ENCODE results near the gene AIMP1. TPM values are rescaled to one million over a fixed set of nuclear protein-coding genes. Genes with fewer than 3 reads are reported as not detected.
"Not testable (repeated sequence)": the region's sequence is repeated elsewhere in the genome, so short reads cannot be mapped to it uniquely, and the experiment has no call there.

Gene AIMP1
- total RNA-seq, 2 experiments from 2014 or later = 47.1 to 58.0 TPM

DNA sequence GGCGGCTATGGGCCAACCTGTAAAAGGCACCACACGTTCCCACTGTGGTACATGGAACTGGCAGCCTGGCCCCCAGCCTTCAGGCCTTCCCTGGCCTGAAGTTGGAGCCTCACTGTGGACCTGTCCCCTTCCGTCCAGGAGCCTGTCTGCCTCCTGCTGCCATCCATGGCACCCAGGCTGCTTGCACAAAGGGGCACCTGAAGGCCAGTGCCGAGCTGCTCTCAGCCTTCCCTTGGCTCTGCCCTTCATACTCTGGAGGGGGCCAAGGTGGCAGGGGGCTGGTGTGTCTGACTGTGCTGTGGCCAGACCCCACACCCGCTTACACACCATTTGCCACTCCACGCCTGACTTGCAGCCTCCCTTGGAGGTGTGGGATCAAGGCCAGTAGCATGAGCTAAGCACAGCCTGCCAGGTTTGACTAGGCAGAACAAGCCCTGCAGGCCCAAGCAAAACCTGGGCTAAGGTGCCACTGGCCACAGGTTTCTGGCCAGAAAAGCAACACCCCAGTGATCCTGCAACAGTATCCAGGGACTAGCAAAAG is 69.6 kb downstream of the AIMP1 start:
- DNase-seq (no peak), ATAC-seq (no peak)
- no peak overlapping the region for H3K4me3 Mint-ChIP-seq
- H3K27me3 Mint-ChIP-seq (ENCODE audit: low read depth) = no peaks in the 10 kb centered on the region
- no peak overlapping the region for H3K27ac Mint-ChIP-seq
- POLR2A ChIA-PET = no interaction called here
- CTCF ChIA-PET = no interaction called here
- no peaks in the 10 kb centered on the region for H3K4me1 Mint-ChIP-seq (ENCODE audit: low read depth)
- H3K9me3 Mint-ChIP-seq (ENCODE audit: insufficient read depth) = no peaks in the 10 kb centered on the region
- no peaks in the 10 kb centered on the region for H3K36me3 Mint-ChIP-seq (ENCODE audit: low read depth)

DNA sequence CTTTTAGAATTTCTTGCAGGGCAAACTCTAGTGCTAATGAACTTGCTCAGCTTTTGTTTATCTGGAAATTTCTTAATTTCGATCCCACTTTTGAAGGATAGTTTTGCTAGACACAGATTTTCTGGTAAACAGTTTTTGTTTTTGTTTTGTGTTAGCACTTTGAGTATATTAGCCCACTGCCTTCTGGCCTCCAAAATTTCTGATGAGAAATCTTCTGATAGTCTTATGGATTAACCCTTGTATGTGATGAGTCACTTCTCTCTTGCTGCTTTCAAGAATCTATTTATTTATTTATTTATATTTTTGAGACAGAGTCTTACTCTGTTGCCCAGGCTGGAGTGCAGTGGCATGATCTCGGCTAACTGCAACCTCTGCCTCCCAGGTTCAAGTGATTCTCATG is 79.2 kb downstream of the AIMP1 start:
- Mint-ChIP-seq H3K27me3 (ENCODE audit: low read depth) (no peaks in the 10 kb centered on the region), H3K27ac (no peak overlapping the region), H3K4me1 (ENCODE audit: low read depth) (no peaks in the 10 kb centered on the region), H3K36me3 (ENCODE audit: low read depth) (no peaks in the 10 kb centered on the region), H3K9me3 (ENCODE audit: insufficient read depth) (peaks cover 7% of the 10 kb centered on the region), H3K4me3 (no peak overlapping the region)
- ATAC-seq (no peak), DNase-seq (no peak)
- CTCF ChIA-PET = no interaction called here
- POLR2A ChIA-PET = no interaction called here

DNA sequence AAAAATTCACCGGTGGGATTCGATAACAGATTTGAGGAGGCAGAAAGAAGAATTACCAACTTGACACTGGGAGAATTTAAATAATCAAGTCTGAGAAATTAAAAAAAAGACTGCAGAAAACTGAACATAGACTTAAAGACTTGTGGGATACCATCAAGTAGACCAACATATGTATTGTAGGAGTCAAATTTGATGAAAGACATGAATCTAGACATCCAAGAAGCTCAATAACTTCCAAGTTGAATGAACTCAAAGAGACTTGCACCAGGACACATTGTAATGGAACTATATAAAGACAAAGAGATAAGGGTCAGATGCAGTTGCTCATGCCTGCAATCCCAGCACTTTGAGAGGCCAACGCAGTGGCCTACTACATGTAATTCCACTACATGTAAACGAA is 82.5 kb downstream of the AIMP1 start:
- H3K9me3 Mint-ChIP-seq (ENCODE audit: insufficient read depth); CTCF ChIA-PET; ATAC-seq; DNase-seq; H3K27ac Mint-ChIP-seq; POLR2A ChIA-PET; H3K36me3 Mint-ChIP-seq (ENCODE audit: low read depth); H3K27me3 Mint-ChIP-seq (ENCODE audit: low read depth); H3K4me3 Mint-ChIP-seq; H3K4me1 Mint-ChIP-seq (ENCODE audit: low read depth): not testable (repeated sequence)

Other genes with a start within 250 kb of the AIMP1 start
- gene TBCK, start 341 bp upstream of the AIMP1 start, total RNA-seq = 10 to 100 TPM; 33.7 to 36.8 TPM
- gene GIMD1, start 52.2 kb downstream of the AIMP1 start, total RNA-seq = not detected